Stomach smooth muscle (tissue), 2 donors: ENCODE results near the gene SOS2.

Source experiments
- H3K27ac ChIP-seq: one replicate; pipeline ENCODE4 v1.7.0; 2013; ENCODE audit warnings: mild to moderate bottlenecking, low read length, inconsistent platforms
- H3K27me3 ChIP-seq, 2 donors: one replicate each; pipeline ENCODE4 v1.7.0; 2013; ENCODE audit warnings: low read length in 2 of 2; ENCODE audit not compliant: insufficient read depth in 2 of 2, control insufficient read depth in 1 of 2
- H3K36me3 ChIP-seq, 2 donors: one replicate each; pipeline ENCODE4 v1.7.0; 2013; ENCODE audit warnings: low read length in 2 of 2; ENCODE audit not compliant: control insufficient read depth in 2 of 2, insufficient read depth in 2 of 2
- H3K4me1 ChIP-seq: one replicate; pipeline ENCODE4 v1.7.0; 2013; ENCODE audit warnings: low read length; ENCODE audit not compliant: control insufficient read depth, insufficient read depth
- H3K4me3 ChIP-seq, 2 donors: one replicate each; pipeline ENCODE4 v1.7.0; 2013; ENCODE audit warnings: low read length in 2 of 2
- H3K9ac ChIP-seq, 2 donors: one replicate each; pipeline ENCODE4 v1.7.0; 2013; ENCODE audit warnings: low read length in 2 of 2, mild to moderate bottlenecking in 1 of 2
- H3K9me3 ChIP-seq, 2 donors: one replicate each; pipeline ENCODE4 v1.7.0; 2013; ENCODE audit warnings: low read length in 2 of 2; ENCODE audit not compliant: control insufficient read depth in 2 of 2
- donor health status: healthy.
- donor health status: Pancreatic carcinoma.

The SOS2 gene

DNA sequence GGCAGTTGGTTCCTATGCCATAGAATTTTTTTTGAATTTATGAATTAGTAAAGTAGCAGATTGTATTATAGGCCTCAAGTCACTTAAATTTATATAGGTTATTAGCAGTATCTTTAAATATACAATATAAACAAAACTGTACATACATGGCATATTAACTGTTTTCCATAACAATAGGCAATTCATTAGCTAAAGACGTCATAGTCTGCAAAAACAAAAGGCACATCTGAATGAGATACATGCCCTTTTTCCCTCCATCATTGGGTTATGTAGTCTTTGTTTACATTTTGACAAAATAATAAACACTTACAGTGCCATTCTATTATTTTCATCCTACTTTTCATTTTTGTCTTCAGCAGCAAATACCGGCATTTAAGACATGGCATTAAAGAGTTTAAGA lies 113.9 kb downstream of the SOS2 start:
- H3K27ac ChIP-seq = no peak overlapping the region
- H3K9me3 ChIP-seq = no peaks in the 10 kb centered on the region
- H3K36me3 ChIP-seq = peaks cover 9 to 13% of the 10 kb centered on the region in 2 donors
- no peaks in the 10 kb centered on the region for H3K27me3 ChIP-seq
- no peak overlapping the region for H3K4me3 ChIP-seq
- H3K4me1 ChIP-seq = peaks cover 7% of the 10 kb centered on the region
- H3K9ac ChIP-seq = no peak overlapping the region

- no peaks in the 10 kb centered on the region for H3K9me3 ChIP-seq
- H3K9ac ChIP-seq = peak overlapping the region; percentile 52 to 76
- peak overlapping the region; percentile 43 for H3K27ac ChIP-seq
- H3K4me1 ChIP-seq = peaks cover 7% of the 10 kb centered on the region
- H3K27me3 ChIP-seq = no peaks in the 10 kb centered on the region
- peak overlapping the region; percentile 86 to 89 for H3K4me3 ChIP-seq
- peaks cover 9 to 15% of the 10 kb centered on the region in 2 donors for H3K36me3 ChIP-seq
These were observed 114.4 kb downstream of the SOS2 start for GRCh38 chr14:50116966-50117365.

GRCh38 chr14:50116181-50116956 lies 115.0 kb downstream of the SOS2 start, which contains the start of gene VCPKMT:
VCPKMT (minus strand) TSS chr14:50116572; CDS start chr14:50116552, 20 bp downstream.
- H3K4me3 ChIP-seq = peak within 1 kb of the TSS; percentile 86 to 89
- peaks cover 12 to 19% of the 10 kb centered on the region in 2 donors for H3K36me3 ChIP-seq
- peaks cover 7% of the 10 kb centered on the region for H3K4me1 ChIP-seq
- no peaks in the 10 kb centered on the region for H3K9me3 ChIP-seq
- H3K27ac ChIP-seq = peak within 1 kb of the TSS; percentile 43
- H3K9ac ChIP-seq = peak within 1 kb of the TSS; percentile 74 to 76
- H3K27me3 ChIP-seq = no peaks in the 10 kb centered on the region

GRCh38 chr14:50113381-50114035 lies 117.9 kb downstream of the SOS2 start:
- Histone ChIP-seq H3K27me3 (no peaks in the 10 kb centered on the region), H3K9me3 (no peaks in the 10 kb centered on the region), H3K9ac (no peak overlapping the region), H3K4me3 (no peak overlapping the region), H3K4me1 (peaks cover 7% of the 10 kb centered on the region), H3K36me3 (peaks cover 17 to 25% of the 10 kb centered on the region in 2 donors), H3K27ac (no peak overlapping the region)

DNA sequence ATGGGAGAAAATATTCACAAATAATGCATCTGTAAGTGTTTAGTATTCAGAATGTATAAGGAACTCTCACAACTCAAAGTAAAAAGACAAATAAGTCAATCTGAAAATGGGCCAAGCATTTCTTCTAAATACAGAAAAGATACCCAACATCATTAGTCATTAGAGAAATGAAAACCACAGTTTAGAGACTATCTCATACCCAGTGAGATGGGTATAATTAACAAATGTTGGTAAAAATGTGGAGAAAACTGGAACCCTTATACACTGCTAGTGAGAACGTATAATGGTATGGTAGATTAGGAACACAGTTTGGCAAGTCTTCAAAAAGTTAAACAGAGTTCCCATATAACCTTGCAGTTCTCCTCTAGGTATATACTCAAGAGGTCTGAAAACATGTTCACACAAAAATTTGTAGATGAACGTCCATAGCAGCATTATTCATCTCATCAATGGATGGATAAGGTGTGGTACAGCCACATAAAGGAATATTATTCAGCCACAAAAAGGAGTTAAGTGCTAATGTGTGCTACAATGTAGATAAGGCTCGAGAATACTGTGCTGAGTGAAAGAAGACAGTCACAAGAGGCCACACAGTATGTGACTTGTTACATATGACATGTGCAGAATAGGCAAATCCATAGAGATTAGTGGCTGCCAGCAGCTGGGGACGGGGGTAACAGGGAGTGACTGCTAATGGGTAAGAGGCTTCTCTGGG lies 120.9 kb downstream of the SOS2 start:
- H3K27ac ChIP-seq = no peak overlapping the region
- no peak overlapping the region for H3K4me3 ChIP-seq
- H3K36me3 ChIP-seq = peaks cover 13 to 22% of the 10 kb centered on the region in 2 donors
- H3K9me3 ChIP-seq = no peaks in the 10 kb centered on the region
- H3K27me3 ChIP-seq = no peaks in the 10 kb centered on the region
- no peak overlapping the region for H3K9ac ChIP-seq
- peaks cover 3% of the 10 kb centered on the region for H3K4me1 ChIP-seq

DNA sequence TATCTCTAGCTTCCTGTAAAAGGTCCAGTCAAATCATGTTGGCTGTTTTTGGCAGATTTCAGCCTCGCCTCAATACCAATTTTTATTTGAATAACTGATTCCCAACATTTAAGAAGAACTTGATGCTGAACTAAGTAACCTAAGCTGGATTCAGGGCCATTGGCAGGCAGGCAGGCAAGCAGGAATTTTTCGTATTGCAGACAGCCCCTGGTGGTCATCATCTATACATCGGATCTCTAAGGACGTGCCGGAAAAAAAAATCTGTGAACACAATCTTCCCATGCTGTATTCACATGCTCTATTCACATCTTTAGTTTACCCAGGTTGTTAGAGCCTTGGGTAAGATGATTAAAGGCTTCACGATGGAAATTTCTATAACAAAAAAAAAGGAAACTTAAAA lies 122.0 kb downstream of the SOS2 start:
- Histone ChIP-seq H3K4me3 (no peak overlapping the region), H3K36me3 (peaks cover 13 to 17% of the 10 kb centered on the region in 2 donors), H3K9ac (no peak overlapping the region), H3K27ac (no peak overlapping the region), H3K4me1 (no peaks in the 10 kb centered on the region), H3K9me3 (no peaks in the 10 kb centered on the region), H3K27me3 (no peaks in the 10 kb centered on the region)

GRCh38 chr14:50107850-50108249 lies 123.5 kb downstream of the SOS2 start:
- Histone ChIP-seq H3K9me3 (no peaks in the 10 kb centered on the region), H3K27me3 (no peaks in the 10 kb centered on the region), H3K4me3 (no peak overlapping the region), H3K4me1 (no peaks in the 10 kb centered on the region), H3K27ac (no peak overlapping the region), H3K36me3 (peaks cover 9 to 12% of the 10 kb centered on the region in 2 donors), H3K9ac (peak overlapping the region in 1 of 2 donors; percentile 1)

- no peaks in the 10 kb centered on the region for H3K4me1 ChIP-seq
- H3K27me3 ChIP-seq = no peaks in the 10 kb centered on the region
- no peaks in the 10 kb centered on the region for H3K9me3 ChIP-seq
- no peak overlapping the region for H3K27ac ChIP-seq
- no peak overlapping the region for H3K4me3 ChIP-seq
- no peak overlapping the region for H3K9ac ChIP-seq
- peaks cover 5% of the 10 kb centered on the region in 2 donors for H3K36me3 ChIP-seq
These were observed 125.2 kb downstream of the SOS2 start for GRCh38 chr14:50106178-50106577.

DNA sequence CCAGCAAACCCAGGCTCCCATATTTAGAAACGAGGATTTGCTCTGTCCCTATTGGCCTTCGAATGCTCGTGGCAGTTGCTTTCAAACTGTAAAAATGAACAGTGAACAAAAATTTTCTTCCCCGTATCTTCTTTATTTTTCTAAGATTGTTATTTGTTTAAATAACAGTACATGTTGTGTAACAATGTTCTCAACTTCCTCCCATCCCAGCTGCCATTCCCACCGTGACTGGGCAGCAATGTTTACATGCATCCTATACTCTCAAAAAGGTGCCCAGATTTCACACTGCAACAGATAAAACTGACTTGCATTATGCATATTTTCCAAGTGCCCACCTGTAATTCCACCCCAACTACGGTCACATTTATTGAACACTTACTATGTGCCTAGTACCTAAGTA lies 127.8 kb downstream of the SOS2 start:
- Histone ChIP-seq H3K36me3 (peaks cover 0 to 3% of the 10 kb centered on the region in 2 donors), H3K9ac (no peak overlapping the region), H3K27ac (no peak overlapping the region), H3K27me3 (no peaks in the 10 kb centered on the region), H3K4me1 (no peaks in the 10 kb centered on the region), H3K9me3 (no peaks in the 10 kb centered on the region), H3K4me3 (no peak overlapping the region)

DNA sequence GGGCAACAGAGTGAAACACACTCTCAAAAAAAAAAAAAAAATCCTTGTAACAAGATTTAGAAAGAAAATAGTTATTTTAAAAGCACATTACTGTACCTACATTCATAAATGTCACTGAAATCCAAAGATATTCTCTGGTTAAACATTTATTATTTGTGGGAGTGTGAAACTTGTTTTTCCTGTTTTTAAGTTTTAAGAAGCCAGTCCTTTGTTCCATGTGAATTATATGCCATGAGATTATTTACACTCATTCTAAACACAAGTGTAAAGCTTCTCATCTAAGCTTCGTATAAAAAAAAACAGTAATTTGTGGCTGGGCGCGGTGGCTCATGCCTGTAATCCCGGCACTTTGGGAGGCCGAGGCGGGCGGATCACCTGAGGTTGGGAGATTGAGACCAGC lies 130.0 kb downstream of the SOS2 start:
- no peak overlapping the region for H3K4me3 ChIP-seq
- H3K9ac ChIP-seq = no peak overlapping the region
- no peaks in the 10 kb centered on the region for H3K27me3 ChIP-seq
- no peak overlapping the region for H3K27ac ChIP-seq
- H3K4me1 ChIP-seq = no peaks in the 10 kb centered on the region
- H3K36me3 ChIP-seq = peaks cover 0 to 3% of the 10 kb centered on the region in 2 donors
- no peaks in the 10 kb centered on the region for H3K9me3 ChIP-seq
